HG03442 (cell line): ENCODE data around the gene ZNF444.
A peak's percentile ranks its signal among the peaks of the same experiment; 100 is the strongest.
"Not testable (repeated sequence)": the region's sequence is repeated elsewhere in the genome, so short reads cannot be mapped to it uniquely, and the experiment has no call there.

Experiments used
- ATAC-seq: cut with Tn5 transposase; IDR thresholded peaks from one replicate; pipeline ENCODE4 v1.9.1; 2021; ENCODE audit warnings: mild to moderate bottlenecking, moderate library complexity; ENCODE audit not compliant: unreplicated experiment

The ZNF444 gene

DNA sequence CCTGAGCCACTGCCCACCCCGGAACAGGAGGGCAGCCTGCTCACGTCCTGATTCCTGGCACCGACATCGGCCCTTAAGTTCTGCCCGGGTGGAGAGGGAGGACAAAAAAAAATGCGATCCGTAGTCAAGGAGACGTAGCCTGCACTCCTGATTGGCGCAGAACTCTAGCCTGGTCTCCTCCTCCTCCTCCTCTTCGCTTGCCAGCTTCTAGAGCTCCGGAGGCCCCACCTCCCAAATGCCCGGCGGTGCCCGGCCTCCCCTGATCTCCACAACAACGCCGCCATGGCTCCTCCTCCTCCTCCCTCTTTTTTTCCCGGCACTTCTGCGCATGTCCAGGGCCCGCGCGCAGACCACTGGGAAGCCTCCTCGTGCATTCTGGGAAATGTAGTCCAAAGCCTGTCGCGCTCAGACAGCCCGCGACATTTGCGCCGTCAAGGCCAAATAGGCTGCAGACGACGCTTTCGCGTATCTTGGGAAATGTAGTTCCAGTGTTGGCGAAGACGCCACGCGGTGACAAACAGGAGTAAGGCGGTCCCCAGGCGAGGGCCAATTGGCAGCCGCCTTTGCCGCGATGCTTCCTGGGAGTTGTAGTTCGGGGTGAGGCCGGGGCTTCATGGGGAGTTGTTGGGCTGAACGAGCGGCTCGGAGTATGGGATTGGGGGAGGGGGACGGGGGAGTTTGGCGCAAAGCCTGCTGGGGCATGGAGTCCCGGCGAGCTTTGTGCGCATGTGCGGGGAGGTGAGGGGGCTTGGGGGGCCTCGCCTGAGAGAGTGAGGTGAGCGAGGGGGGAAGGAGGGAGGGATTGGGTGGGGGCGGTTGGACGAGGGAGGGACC, at the start of gene ZNF444:
TSS of gene ZNF444 (plus strand) at position 705 of the 834 bp plus-strand sequence. CDS start 5,625 bp downstream, outside the sequence.
- peak; percentile 84 for ATAC-seq

DNA sequence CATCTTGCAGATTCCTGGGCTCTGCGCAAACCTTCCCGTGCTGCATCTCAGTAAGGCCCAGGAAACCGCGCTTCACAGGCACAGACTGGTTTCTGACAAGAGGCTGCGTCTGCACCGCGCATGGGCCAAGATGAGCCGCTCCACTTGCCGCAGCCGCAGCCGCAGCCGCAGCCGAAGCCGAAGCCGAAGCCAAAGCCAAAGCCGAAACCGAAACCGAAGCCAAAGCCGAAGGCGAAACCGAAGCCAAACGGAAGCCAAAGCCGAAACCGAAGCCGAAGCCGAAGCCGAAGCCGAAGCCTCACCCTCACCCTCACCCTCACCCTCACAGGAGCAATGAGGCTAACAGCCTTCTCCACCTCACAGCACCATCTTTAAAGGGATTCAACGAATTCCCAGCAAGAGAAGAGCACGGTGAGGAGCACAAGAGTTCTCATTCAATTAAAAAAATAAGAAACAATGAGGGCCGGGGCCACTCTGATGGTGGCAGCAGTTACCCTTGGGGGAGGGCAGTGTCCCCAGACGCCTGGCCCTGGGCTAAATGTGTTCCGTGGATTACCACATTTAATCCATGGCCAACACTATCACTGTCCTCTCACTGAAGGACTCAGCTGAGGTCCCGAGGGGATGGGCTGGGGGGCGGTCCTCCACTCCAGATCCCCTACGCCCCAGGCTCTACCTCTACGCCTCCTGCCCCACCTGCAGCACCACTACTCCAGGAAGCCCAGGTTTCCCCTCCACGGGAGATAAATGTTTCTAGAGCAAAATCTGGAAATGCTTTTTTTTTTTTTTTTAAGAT, 49.1 kb upstream of the ZNF444 start:
- no peak for ATAC-seq

DNA sequence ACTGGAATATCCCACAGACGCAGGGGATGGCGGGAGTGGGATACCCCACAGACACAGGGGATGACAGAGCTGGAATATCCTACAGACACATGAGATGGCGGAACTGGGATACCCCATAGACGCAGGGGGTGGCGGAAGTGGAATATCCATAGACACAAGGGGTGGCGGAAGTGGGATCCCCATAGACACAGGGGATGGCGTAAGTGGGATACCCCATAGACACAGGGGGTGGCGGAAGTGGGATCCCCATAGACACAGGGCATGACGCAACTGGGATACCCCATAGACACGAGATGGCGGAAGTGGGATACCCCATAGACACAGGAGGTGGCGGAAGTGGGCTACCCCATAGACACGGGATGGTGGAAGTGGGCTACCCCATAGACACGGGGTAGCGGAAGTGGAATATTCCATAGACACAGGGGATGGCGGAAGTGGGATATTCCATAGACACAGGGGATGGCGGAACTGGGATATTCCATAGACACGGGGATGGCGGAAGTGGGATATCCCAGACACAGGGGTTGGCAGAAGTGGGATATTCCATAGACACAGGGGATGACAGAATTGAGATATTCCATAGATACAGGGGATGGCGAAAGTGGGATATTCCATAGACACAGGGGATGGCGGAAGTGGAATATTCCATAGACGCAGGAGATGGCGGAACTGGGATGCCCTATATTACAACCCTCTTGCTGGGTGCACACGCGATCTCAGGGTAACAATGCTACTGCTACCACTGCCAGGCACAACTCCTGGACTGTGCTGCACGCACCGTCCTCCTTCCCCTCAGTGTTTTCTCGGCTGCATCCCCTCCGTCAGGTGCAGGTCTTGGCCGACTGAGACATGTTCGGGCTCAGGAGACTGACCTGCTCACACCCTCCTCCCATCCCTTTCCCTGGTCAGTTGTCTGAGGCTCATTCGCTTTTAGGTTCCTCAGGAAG, 48.1 kb upstream of the ZNF444 start:
- no peak for ATAC-seq

DNA sequence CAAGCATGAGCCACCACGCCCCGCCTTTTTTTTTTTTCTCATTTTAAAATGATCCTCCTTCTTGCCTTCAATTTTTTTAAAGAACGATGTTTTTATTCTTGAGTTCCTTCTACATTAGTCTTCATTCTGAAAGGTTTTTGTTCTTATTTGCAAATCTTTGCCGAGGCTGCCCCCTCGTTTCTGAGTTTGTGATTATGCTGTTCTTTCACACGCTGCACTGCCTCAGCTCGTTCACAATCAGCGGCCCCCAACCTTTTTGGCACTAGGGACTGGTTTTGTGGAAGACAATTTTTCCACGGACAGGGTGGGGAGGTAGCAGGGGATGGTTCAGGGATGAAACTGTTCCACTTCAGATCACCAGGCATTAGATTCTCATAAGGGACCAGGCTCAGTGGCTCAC, 46.6 kb upstream of the ZNF444 start:
- ATAC-seq, result no peak

DNA sequence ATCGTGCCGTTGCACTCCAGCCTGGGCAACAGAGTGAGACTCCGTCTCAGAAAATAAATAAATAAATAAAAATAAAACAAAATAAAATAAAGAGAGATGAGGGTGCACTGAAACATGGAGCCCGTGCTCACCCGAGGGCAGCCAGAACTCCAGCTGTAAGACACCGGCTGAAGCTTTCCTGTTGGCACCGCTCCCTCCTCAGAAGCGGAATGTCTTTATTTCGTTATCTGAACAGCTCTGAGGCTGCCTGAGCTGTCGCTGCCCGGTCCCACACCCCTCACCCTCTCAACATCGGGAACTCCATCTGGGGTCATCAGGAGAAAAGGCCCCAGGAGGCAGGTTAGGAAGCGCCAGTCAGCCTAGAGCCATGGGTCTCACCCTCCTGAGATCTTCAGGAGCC, 44.4 kb upstream of the ZNF444 start:
- no peak for ATAC-seq

DNA sequence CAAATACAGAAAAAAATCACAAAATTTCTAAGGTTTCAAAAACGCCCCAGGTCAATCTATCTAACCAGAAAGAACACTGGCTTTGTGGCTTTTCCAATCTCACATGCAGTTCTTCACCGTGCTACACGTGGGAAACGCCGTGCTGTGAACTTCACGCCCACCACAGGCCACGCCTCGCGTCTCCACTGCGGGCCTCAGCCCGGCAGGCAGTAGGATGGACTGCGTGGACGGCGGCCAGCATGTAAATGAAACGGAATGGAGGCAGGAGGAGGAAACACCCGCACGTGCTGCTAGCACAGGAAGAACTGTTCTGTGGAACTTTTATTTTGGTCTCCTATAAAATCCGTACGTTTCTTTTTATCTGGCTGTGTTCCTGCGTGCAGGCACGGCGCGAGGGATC, 43.8 kb upstream of the ZNF444 start:
- ATAC-seq, result no peak

DNA sequence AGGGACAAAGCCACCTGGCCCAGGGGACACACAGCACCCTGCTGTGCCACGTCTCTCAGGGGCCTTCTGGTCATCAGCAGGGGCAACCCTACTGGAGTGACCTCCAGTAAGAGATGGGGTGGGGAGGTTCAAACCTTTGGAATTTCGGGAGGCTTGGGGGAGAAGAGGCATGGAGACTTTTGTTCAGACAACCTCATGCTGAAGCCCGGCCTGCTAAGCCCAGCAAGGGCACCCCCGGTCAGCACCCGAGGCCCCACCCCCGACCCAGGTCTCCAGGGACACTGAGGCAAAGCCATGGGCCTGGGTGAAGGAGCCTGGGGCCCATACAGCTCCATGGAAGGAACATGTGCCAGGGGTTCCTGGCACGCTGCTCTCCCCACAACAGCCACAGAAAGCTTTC, 43.3 kb upstream of the ZNF444 start:
- ATAC-seq, result no peak

DNA sequence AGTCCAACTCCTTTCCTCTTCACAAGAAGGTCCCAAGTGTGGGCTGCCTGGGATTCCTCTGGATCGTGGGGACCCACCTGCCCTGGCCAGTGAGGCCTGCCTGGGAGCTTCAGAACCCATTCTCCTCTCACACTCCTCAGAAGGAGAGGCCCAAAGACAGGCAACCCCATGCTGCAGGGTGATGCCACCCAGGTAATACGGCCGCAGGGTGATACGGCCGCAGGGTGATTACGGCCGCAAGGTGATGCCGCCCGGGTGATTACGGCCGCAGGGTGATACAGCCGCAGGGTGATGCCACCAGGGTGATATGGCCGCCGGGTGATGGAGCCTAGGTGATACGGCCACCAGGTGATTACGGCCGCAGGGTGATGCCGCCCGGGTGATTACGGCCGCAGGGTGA, 42.9 kb upstream of the ZNF444 start:
- ATAC-seq, result not testable (repeated sequence)

DNA sequence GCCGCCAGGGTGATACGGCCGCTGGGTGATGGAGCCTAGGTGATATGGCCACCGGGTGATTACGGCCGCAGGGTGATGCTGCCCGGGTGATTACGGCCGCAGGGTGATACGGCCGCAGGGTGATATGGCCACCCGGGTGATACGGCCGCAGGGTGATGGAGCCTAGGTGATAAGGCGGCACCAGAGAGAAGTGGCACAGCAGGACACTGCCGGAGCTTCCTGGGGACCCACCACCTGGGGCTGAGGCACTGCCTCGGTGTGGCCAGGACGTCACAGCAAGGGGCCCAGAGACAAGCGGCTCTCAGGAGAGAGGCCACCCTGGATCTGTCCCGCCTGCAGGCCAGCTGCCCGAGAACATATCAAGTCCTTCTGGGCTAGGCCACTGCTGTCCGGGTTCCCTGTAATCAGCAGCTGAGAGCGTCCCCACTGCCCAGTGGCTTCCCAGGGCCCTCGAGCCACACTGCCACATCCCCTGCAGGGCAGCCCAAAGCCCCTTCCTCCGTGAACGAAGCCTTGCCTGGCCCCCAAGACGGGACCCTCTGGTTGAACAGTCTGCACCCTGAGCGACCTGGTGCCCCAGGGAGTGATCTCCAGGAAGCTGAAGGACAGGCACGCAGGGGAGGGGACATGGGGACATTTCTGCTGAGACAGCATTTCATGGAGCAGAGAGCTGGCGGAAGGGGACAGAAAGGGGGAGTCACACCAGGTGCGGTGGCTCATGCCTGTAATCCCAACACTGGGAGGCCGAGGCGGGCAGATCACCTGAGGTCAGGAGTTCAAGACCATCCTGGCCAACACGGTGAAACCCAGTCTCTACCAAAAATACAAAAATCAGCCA, 42.1 kb upstream of the ZNF444 start:
- ATAC-seq, result no peak

DNA sequence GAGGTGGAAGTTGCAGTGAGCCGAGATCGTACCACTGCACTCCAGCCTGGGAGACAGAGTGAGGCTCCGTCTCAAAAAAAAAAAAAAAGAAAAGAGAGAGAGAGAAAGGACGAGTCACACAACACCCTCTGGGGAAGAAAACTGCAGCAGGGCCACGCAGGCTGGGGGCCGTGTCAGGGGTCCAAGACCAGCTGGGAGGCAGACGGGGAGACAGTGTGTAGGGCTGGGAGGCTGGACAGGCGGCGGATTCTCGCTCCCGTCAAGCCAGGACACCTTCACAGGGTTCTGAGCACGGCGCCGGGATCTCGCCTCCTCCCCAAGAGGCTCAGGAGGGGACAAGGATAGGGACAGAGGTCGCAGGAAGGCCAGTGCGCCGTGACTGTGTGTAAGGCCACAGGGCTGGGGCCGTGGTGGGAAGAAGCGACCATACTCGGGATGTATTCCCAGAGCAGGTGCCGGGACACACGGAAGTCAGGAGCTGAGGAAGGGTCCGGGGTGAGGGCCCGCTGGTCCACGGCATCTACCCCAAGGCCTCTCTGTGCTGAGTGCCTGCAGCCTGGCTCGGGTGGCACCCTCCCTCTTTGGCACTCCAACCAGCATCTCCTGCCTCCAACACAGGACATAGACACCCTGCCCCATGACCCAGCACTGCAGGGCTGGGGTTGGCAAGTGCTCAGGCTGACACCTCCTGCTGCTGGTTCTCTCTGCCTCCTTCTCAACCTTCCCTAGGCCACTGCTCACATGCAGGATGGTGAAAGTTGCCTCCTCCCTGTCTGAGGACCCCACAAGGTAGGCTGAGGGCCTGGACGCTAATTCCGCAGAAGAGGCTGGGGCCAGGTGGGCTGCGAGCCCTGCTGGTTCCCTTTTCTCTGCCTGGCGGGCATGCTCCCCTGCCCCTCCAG, 41.2 kb upstream of the ZNF444 start:
- no peak for ATAC-seq

DNA sequence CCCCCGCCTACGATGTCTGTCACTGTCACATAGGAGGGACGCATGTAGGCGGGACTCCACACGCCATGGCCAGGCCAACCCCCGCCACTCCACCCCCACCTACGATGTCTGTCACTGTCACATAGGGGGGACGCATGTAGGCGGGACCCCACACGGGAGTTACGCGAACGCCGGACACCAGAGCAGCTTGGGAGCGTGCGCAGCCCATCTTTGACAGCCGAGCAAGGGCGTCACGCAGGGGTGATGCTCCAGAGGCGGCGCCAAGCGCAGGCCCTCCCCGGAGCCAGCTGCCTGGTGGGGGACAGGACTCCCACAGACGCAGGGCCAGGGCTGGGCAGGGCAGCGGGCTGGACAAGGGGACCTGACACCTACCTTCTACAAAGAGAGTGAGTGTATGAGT, 40.0 kb upstream of the ZNF444 start:
- ATAC-seq, result no peak

DNA sequence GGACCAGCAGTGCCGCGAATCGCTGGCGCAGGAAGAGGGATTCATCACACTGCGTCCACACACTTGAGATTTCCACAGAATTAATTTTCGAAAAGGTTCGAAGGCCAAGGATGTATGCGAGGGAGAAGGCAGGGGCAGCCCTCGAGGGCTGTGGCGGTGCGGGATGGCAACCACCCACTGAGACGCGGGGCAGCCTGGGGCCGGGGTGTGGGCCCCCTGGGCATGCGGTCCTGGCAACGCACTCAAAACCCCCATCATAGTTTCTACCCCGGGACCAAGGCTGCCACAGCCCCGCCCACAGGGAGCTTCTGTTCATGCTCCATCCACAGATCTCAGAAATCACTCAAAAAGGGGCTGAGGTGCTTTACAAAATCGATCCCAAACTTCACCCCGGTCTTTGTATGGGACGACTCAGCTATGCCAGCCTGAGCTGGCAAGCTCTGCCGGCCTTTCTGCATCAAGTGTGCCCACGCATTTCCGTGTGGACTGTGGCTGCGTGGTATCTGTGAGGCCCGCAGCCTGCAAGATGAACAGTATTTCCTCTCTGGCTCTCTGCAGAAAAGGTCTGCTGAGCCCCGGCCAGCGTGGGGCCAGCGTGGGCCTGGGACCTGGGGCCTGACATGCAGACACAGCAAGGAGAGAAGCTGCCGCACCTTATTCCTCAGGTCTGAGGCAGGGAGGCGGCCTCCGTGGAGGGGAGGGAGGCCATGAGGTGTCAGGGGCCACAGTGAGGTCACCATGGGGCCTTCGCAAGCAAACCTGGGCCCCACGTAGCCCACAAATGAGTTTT, 39.1 kb upstream of the ZNF444 start:
- ATAC-seq, result no peak

DNA sequence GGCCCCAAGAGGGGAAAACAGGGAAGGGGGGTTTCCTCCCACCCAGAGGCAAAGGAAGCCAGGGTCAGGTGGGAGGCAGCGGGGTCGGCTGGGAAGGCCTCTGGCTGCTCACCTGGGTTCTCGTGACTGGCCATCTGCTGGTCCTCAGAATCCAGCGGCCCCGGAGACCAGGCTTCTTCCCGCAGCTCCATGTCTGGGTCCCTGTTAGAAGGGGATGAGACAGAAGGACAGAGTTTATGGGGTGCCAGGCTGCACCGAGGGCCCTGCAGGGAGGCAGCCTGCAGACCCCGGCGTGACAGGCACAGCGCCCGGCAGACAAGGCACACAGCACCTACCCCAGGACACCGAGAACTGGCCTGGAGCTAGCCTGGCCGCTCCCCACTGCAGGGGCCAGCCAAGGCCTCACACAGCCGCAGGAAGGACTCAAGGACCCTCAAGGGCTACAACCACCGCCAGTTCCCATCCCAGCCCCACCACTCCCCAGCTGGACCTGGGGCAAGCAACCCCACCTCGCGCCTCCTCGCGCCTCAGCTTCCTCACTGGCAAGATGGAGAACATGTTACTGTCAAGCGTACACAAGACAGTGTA, 38.0 kb upstream of the ZNF444 start:
- no peak for ATAC-seq

DNA sequence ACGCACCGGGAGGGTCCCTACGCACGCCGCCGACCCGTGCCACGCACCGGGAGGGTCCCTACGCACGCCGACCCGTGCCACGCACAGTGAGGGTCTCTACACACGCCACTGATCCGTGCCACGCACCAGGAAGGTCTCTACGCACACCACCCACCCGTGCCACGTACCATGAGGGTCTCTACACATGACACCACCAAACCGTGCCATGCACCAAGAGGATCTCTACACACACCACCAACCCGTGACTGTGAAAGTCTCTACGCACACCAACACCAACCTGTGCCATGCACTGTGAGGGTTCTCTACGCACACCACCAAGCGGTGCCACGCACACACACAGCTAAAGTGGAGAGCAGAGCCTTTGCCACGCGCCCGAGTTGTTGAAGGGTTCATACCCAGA, 36.7 kb upstream of the ZNF444 start:
- no peak for ATAC-seq

DNA sequence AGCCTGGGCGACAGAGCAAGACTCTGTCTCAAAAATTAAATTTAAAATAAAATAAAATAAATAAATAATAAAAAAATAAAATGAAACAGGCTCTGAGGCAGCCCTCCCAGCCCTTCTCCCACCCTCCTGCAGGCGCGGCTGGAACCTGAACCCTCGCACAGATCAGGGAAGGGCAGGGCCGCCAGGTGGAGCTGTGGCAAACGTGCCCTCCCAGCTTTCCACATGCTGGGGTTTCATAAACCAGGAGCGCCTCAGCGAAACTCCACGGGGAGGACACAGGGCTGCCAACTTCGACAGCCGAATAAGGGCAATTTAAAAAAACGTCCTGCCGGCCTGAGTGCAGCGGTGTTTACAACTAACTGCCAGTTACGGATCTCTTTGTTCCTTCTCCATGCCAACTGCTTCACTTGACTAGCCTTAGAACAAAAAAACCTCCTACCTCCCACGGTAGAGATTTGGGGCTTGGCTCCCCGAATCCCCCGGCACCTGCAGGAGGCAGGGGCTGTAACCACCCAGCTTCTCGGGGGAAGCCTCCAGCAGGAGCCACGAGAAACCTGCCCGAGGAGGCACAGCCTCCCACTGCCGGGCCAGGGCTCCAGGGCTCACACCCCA, 35.9 kb upstream of the ZNF444 start:
- ATAC-seq, result no peak

DNA sequence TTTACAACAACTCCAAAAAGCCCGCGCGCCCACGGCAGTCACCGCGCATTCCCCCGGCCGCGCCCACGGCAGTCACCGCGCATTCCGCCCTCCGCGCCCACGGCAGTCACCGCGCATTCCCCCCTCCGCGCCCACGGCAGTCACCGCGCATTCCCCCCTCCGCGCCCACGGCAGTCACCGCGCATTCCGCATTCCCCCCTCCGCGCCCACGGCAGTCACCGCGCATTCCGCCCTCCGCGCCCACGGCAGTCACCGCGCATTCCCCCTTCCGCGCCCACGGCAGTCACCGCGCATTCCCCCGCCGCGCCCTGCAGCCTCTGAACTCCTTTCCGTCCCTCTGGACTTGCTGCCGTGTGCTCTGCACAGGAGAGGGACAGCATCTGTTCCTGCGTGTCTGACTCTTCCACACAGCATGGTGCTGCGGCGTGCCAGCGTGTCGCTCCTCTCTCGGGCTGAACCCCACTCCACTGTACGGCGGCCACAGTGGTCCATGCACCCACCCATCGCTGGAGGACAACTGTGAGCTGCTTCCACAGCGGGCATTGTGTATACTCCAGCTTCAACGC, 35.2 kb upstream of the ZNF444 start:
- ATAC-seq, result not testable (repeated sequence)

DNA sequence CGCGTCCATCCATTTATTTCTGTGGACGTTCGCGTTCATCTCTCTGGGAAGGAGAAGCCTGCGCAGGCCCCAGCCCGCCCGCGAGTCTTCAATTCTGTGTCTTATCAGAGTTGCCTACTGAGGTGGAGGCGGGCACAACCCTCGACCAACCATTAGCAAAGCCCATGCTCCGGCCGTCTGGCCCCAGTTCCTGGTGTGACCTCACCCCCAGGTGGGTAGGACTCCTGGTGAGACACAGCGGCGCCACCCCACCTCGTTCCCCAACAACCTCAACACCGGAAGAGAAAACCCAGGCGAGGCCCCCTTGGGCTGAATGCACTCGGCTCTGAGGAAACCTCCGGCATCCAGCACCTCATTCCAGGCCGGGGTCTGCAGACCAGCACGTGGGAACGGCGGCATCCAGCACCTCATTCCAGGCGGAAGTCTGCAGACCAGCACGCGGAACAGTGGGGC, 34.7 kb upstream of the ZNF444 start:
- no peak for ATAC-seq
